Measurements from ENCODE around the gene MCF2L2.

Gene MCF2L2

GRCh38 chr3:183265834-183266417 is 162.5 kb downstream of the MCF2L2 start (continued):
- TF ChIP-seq ZNF549 (tag by site-specific recombination; IDR thresholded peaks at IDR 0.05) (no peak), ZNF324 (tag by site-specific recombination; IDR thresholded peaks at IDR 0.05) (no peak)

DNA sequence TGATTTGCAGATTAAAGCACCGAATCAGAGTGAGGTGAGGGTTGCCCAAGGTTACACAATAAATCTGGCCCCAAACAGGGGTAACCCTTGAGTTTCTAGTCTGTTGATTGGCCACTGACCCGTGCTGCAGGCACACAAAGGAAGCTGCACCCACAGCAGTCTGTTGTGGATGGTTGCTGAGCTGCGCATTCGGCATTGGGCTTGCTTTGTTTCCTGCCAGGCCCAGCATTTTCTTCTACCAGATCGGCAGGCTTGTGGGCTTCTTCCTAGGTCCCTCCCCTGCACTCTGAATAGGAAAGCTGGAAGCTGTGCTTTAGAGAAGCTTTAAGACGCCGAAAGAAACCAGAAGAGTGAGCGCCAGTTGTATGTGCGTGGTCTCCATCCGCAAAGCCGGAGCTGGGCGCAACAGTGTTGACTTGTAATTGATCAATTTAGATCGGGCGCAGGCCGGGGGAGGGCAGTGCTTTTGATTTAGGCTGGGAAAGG is 163.2 kb downstream of the MCF2L2 start:
- Histone ChIP-seq H3K36me3 (ENCODE audit: control insufficient read depth in 2 of 2, insufficient read depth in 1 of 2, low read length in 2 of 2) (peaks cover 0 to 6% of the 10 kb centered on the region in 2 experiments; a peak in 1 of 3 replicates), H3K9me3 (ENCODE audit: control insufficient read depth, insufficient read depth, low read depth, low read length) (no peaks in the 10 kb centered on the region), H3K4me3 (ENCODE audit: low read depth, low read length) (no peak overlapping the region), H3K4me1 (ENCODE audit: control insufficient read depth, insufficient read depth, low read length) (no peaks in the 10 kb centered on the region), H3K27ac (ENCODE audit: extremely low read depth, low read depth, low read length) (no peak overlapping the region)
- POLR2A ChIA-PET = no interaction called here
- TF ChIP-seq ZNF16 (tag by site-specific recombination; IDR thresholded peaks at IDR 0.05; ENCODE audit: low read depth) (no peak), ZBTB17 (tag by site-specific recombination; IDR thresholded peaks at IDR 0.05) (0 out of 2 replicates have a peak, but pooled peaks have one; percentile 13)
- CTCF ChIA-PET = interaction anchor here (1.1 kb wide), 1 partner anchor 8 kb away, joined by 3 read pairs; no protein-coding TSS in a partner anchor

DNA sequence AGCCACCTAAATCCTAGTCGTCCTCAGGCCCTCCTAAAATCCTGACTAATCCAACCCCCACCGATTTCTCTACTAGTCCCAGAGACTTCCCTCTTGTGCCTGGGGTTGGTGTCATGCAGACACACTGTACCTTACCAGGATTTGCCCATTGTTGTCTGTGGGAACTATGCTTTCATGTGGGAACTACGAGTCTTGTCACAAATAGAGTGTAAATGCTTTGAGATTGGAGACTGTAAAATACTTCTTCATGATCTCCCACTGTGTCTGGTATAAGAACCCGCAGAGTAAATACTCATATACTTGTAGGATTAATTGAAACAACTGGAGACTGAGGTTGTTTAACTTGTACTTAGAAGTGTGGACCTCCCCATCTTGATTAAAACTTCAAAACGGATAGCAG is 164.2 kb downstream of the MCF2L2 start:
- Histone ChIP-seq H3K4me3 (ENCODE audit: low read depth, low read length) (no peak overlapping the region), H3K9me3 (ENCODE audit: control insufficient read depth, insufficient read depth, low read depth, low read length) (no peaks in the 10 kb centered on the region), H3K36me3 (ENCODE audit: control insufficient read depth in 2 of 2, insufficient read depth in 1 of 2, low read length in 2 of 2) (no peaks in the 10 kb centered on the region), H3K27ac (ENCODE audit: extremely low read depth, low read depth, low read length) (no peak overlapping the region), H3K4me1 (ENCODE audit: control insufficient read depth, insufficient read depth, low read length) (no peaks in the 10 kb centered on the region)
- TF ChIP-seq ZIC2 (tag by site-specific recombination; IDR thresholded peaks at IDR 0.05) (peak; percentile 64), SCRT1 (tag by site-specific recombination; IDR thresholded peaks at IDR 0.05; ENCODE audit: borderline replicate concordance) (0 out of 2 replicates have a peak, but pooled peaks have one; percentile 35), GLI2 (tag by site-specific recombination; IDR thresholded peaks at IDR 0.05; ENCODE audit: borderline replicate concordance, low read depth) (no peak)
- TF ChIP-seq, protein P1, sequence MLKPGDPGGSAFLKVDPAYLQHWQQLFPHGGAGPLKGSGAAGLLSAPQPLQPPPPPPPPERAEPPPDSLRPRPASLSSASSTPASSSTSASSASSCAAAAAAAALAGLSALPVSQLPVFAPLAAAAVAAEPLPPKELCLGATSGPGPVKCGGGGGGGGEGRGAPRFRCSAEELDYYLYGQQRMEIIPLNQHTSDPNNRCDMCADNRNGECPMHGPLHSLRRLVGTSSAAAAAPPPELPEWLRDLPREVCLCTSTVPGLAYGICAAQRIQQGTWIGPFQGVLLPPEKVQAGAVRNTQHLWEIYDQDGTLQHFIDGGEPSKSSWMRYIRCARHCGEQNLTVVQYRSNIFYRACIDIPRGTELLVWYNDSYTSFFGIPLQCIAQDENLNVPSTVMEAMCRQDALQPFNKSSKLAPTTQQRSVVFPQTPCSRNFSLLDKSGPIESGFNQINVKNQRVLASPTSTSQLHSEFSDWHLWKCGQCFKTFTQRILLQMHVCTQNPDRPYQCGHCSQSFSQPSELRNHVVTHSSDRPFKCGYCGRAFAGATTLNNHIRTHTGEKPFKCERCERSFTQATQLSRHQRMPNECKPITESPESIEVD (tag by site-specific recombination; IDR thresholded peaks at IDR 0.05) = peak; percentile 45; the same call in 1 of the 2 replicates
- ChIA-PET CTCF (no interaction called here), POLR2A (no interaction called here)

GRCh38 chr3:183262875-183263378 is 165.5 kb downstream of the MCF2L2 start:
- ChIA-PET POLR2A (no interaction called here), CTCF (no interaction called here)
- no peaks in the 10 kb centered on the region for H3K4me1 ChIP-seq (ENCODE audit: control insufficient read depth, insufficient read depth, low read length)
- H3K27ac ChIP-seq (ENCODE audit: extremely low read depth, low read depth, low read length) = no peak overlapping the region
- no peaks in the 10 kb centered on the region for H3K36me3 ChIP-seq (ENCODE audit: control insufficient read depth in 2 of 2, insufficient read depth in 1 of 2, low read length in 2 of 2)
- no peak overlapping the region for H3K4me3 ChIP-seq (ENCODE audit: low read depth, low read length)
- no peaks in the 10 kb centered on the region for H3K9me3 ChIP-seq (ENCODE audit: control insufficient read depth, insufficient read depth, low read depth, low read length)
- no peak for TF ChIP-seq ZBTB1 (tag by site-specific recombination; IDR thresholded peaks at IDR 0.05)
- TF ChIP-seq ZNF776 (tag by site-specific recombination; IDR thresholded peaks at IDR 0.05; ENCODE audit: borderline replicate concordance) = no peak
- no peak for TF ChIP-seq KLF7 (tag by site-specific recombination; IDR thresholded peaks at IDR 0.05; ENCODE audit: borderline replicate concordance)
- TF ChIP-seq ZNF561 (tag by site-specific recombination; IDR thresholded peaks at IDR 0.05; ENCODE audit: borderline replicate concordance) = no peak
- TF ChIP-seq ZFP41 (tag by site-specific recombination; IDR thresholded peaks at IDR 0.05; ENCODE audit: borderline replicate concordance) = no peak
- no peak for TF ChIP-seq ZNF10 (tag by site-specific recombination; IDR thresholded peaks at IDR 0.05)
- TF ChIP-seq ZNF560 (tag by site-specific recombination; IDR thresholded peaks at IDR 0.05; ENCODE audit: borderline replicate concordance) = no peak
- no peak for TF ChIP-seq PRDM2 (tag by site-specific recombination; IDR thresholded peaks at IDR 0.05; ENCODE audit: borderline replicate concordance)
- no peak for TF ChIP-seq ZNF239 (tag by site-specific recombination; IDR thresholded peaks at IDR 0.05)
- no peak for TF ChIP-seq SETDB1 (IDR thresholded peaks at IDR 0.05; ENCODE audit: insufficient read length, low read length)
- TF ChIP-seq ZIC2 (tag by site-specific recombination; IDR thresholded peaks at IDR 0.05) = no peak
- TF ChIP-seq ZNF2 (tag by site-specific recombination; IDR thresholded peaks at IDR 0.05) = no peak
- no peak for TF ChIP-seq ZNF426 (tag by site-specific recombination; IDR thresholded peaks at IDR 0.05)
- TF ChIP-seq ZNF112 (tag by site-specific recombination; IDR thresholded peaks at IDR 0.05) = no peak
- no peak for TF ChIP-seq ZNF155 (tag by site-specific recombination; IDR thresholded peaks at IDR 0.05)
- no peak for TF ChIP-seq ZNF138 (tag by site-specific recombination; IDR thresholded peaks at IDR 0.05; ENCODE audit: borderline replicate concordance)
